HEK293 (cell line): ENCODE data around the gene RPTN.

Experiments used
- ATF2 ChIP-seq: fragments of 450-650 bp; formaldehyde crosslinking; IDR thresholded peaks from 2 replicates; pipeline ENCODE4 v1.5.1; 2016; ENCODE audit warnings: missing biosample characterization, missing genetic modification characterization, low read depth
- BCL11A ChIP-seq: fragments of 450-650 bp; formaldehyde crosslinking; IDR thresholded peaks from 2 replicates; pipeline ENCODE4 v1.5.1; 2016; ENCODE audit warnings: low read depth, missing biosample characterization, missing genetic modification characterization
- CTCF ChIP-seq: fragments of 450-650 bp; formaldehyde crosslinking; IDR thresholded peaks from 2 replicates; pipeline ENCODE4 v1.5.1; 2016; ENCODE audit warnings: missing biosample characterization, missing genetic modification characterization
- GLI4 ChIP-seq: fragments of 450-650 bp; formaldehyde crosslinking; IDR thresholded peaks from 2 replicates; pipeline ENCODE4 v1.5.1; 2016; ENCODE audit warnings: missing biosample characterization, missing genetic modification characterization
- PBX3 ChIP-seq: sonication (generic); formaldehyde crosslinking; IDR thresholded peaks from 2 replicates; pipeline ENCODE4 v1.8.1; 2022; ENCODE audit warnings: mild to moderate bottlenecking, moderate library complexity, missing genetic modification reagents
- PRDM10 ChIP-seq: fragments of 450-650 bp; formaldehyde crosslinking; IDR thresholded peaks from 2 replicates; pipeline ENCODE4 v1.5.1; 2016; ENCODE audit warnings: missing biosample characterization, missing genetic modification characterization
- ZNF175 ChIP-seq: fragments of 450-650 bp; formaldehyde crosslinking; IDR thresholded peaks from 2 replicates; pipeline ENCODE4 v1.5.1; 2016; ENCODE audit warnings: missing biosample characterization, missing genetic modification characterization
- ZNF274 ChIP-seq, 2 experiments: fragments of 200-500 bp in 1 of 2; fragments of 450-650 bp in 1 of 2; sonication (Bioruptor generic) in 1 of 2; formaldehyde crosslinking in 1 of 2; IDR thresholded peaks; 2 replicates each; pipeline versions ENCODE4 v1.5.1 to v1.6.1; 2014 to 2016; ENCODE audit warnings: borderline replicate concordance in 1 of 2, inconsistent platforms in 1 of 2, low read length in 1 of 2, missing biosample characterization in 1 of 2, missing genetic modification characterization in 1 of 2
- ZNF433 ChIP-seq: fragments of 450-650 bp; formaldehyde crosslinking; IDR thresholded peaks from 2 replicates; pipeline ENCODE4 v1.5.1; 2016; ENCODE audit warnings: missing biosample characterization, missing genetic modification characterization, low read depth
- ZNF555 ChIP-seq: fragments of 450-650 bp; formaldehyde crosslinking; conservative IDR thresholded peaks from 2 replicates; pipeline ENCODE4 v1.5.1; 2017; ENCODE audit warnings: missing biosample characterization, mild to moderate bottlenecking, missing genetic modification characterization, inconsistent platforms
- ZNF580 ChIP-seq: fragments of 450-650 bp; formaldehyde crosslinking; IDR thresholded peaks from 2 replicates; pipeline ENCODE4 v1.5.1; 2016; ENCODE audit warnings: missing biosample characterization, missing genetic modification characterization
- ZNF701 ChIP-seq: fragments of 450-650 bp; formaldehyde crosslinking; IDR thresholded peaks from 2 replicates; pipeline ENCODE4 v1.5.1; 2016; ENCODE audit warnings: missing biosample characterization, missing genetic modification characterization
- ZNF792 ChIP-seq: fragments of 450-650 bp; formaldehyde crosslinking; IDR thresholded peaks from 2 replicates; pipeline ENCODE4 v1.5.1; 2016; ENCODE audit warnings: missing biosample characterization, missing genetic modification characterization
- ZXDB ChIP-seq: fragments of 450-650 bp; formaldehyde crosslinking; IDR thresholded peaks from 2 replicates; pipeline ENCODE4 v1.5.1; 2016; ENCODE audit warnings: missing biosample characterization, missing genetic modification characterization

GRCh38 chr1:152160576-152160975 is 1.5 kb upstream of the RPTN start:
- TF ChIP-seq ZNF274 (IDR thresholded peaks at IDR 0.05; ENCODE audit: low read length) (no peak), ZNF274 (tag by site-specific recombination; IDR thresholded peaks at IDR 0.05; ENCODE audit: borderline replicate concordance) (no peak), ZNF580 (no peak), CTCF (tag by site-specific recombination) (no peak), ZNF555 (tag by site-specific recombination) (no peak), PRDM10 (tag by site-specific recombination) (no peak), ZXDB (tag by site-specific recombination) (no peak), ZNF433 (tag by site-specific recombination) (no peak), PBX3 (no peak), ATF2 (tag by site-specific recombination) (no peak), GLI4 (no peak), BCL11A (no peak), ZNF175 (tag by site-specific recombination) (no peak), ZNF792 (tag by site-specific recombination) (no peak), ZNF701 (tag by site-specific recombination) (no peak)
